ENCODE results near the gene CCDC192. TPM values are rescaled to one million over a fixed set of nuclear protein-coding genes. Genes with fewer than 3 reads are reported as not detected.
A peak's percentile ranks its signal among the peaks of the same experiment; 100 is the strongest.

Gene CCDC192
- total RNA-seq, 2 donors from 2014 or later = not detected

GRCh38 chr5:127830829-127831598, 127.8 kb downstream of the CCDC192 start:
- DNase-seq = no peak

GRCh38 chr5:127832067-127832466, 128.9 kb downstream of the CCDC192 start:
- no peak overlapping the region for H3K4me3 ChIP-seq
- intact Hi-C loops (cut with DNase I) = no loop called here
- ATAC-seq (no peak), DNase-seq (no peak)
- no peaks in the 10 kb centered on the region for H3K27me3 ChIP-seq
- no peaks in the 10 kb centered on the region for H3K9me3 ChIP-seq
- no peak for TF ChIP-seq CTCF (IDR thresholded peaks at IDR 0.05)
- TF ChIP-seq POLR2A (IDR thresholded peaks at IDR 0.05) = no peak
- H3K4me1 ChIP-seq = no peaks in the 10 kb centered on the region
- 82 to 86% methylated on average over 5 of the region's 5 CpGs for WGBS, 2 donors
- no peaks in the 10 kb centered on the region for H3K36me3 ChIP-seq (replicated peaks in 1 of 2; ENCODE audit: insufficient read depth in 1 of 2, low read depth in 2 of 2)
- no peak overlapping the region for H3K27ac ChIP-seq

More at GRCh38 chr5:127830829-127831598, 127.8 kb downstream of the CCDC192 start:
- intact Hi-C loops (cut with DNase I) = no loop called here
- TF ChIP-seq POLR2A (IDR thresholded peaks at IDR 0.05) (no peak), CTCF (IDR thresholded peaks at IDR 0.05) (no peak)
- no peak overlapping the region for H3K4me3 ChIP-seq
- no peaks in the 10 kb centered on the region for H3K4me1 ChIP-seq
- H3K9me3 ChIP-seq = no peaks in the 10 kb centered on the region
- WGBS, 2 donors = 81 to 85% methylated on average over 5 of the region's 5 CpGs
- H3K27ac ChIP-seq = no peak overlapping the region
- no peaks in the 10 kb centered on the region for H3K27me3 ChIP-seq
- no peak for ATAC-seq
- H3K36me3 ChIP-seq (replicated peaks in 1 of 2; ENCODE audit: insufficient read depth in 1 of 2, low read depth in 2 of 2) = no peaks in the 10 kb centered on the region

- intact Hi-C loops (cut with DNase I) = no loop called here
- ATAC-seq = no peak
These were observed 130.9 kb downstream of the CCDC192 start for GRCh38 chr5:127834094-127834531.

GRCh38 chr5:127834554-127834953, 131.4 kb downstream of the CCDC192 start:
- Histone ChIP-seq H3K4me1 (no peaks in the 10 kb centered on the region), H3K4me3 (no peak overlapping the region), H3K9me3 (no peaks in the 10 kb centered on the region), H3K27ac (no peak overlapping the region), H3K36me3 (replicated peaks in 1 of 2; ENCODE audit: insufficient read depth in 1 of 2, low read depth in 2 of 2) (no peaks in the 10 kb centered on the region), H3K27me3 (no peaks in the 10 kb centered on the region)
- DNase-seq = no peak
- TF ChIP-seq CTCF (IDR thresholded peaks at IDR 0.05) (no peak), POLR2A (IDR thresholded peaks at IDR 0.05) (no peak)
- intact Hi-C loops (cut with DNase I) = no loop called here
- ATAC-seq = no peak
- WGBS, 2 donors = 69 to 70% methylated on average over 5 of the region's 5 CpGs

More at GRCh38 chr5:127834094-127834531, 130.9 kb downstream of the CCDC192 start:
- 18 to 31% methylated on average over 2 of the region's 2 CpGs for WGBS, 2 donors
- no peaks in the 10 kb centered on the region for H3K4me1 ChIP-seq
- DNase-seq = no peak
- TF ChIP-seq POLR2A (IDR thresholded peaks at IDR 0.05) (no peak), CTCF (IDR thresholded peaks at IDR 0.05) (no peak)
- no peak overlapping the region for H3K4me3 ChIP-seq
- H3K36me3 ChIP-seq (replicated peaks in 1 of 2; ENCODE audit: insufficient read depth in 1 of 2, low read depth in 2 of 2) = no peaks in the 10 kb centered on the region
- H3K9me3 ChIP-seq = no peaks in the 10 kb centered on the region
- H3K27ac ChIP-seq = no peak overlapping the region
- no peaks in the 10 kb centered on the region for H3K27me3 ChIP-seq

- ATAC-seq (no peak), DNase-seq (peak in 1 of 4 donors; percentile 3)
- H3K36me3 ChIP-seq (replicated peaks in 1 of 2; ENCODE audit: insufficient read depth in 1 of 2, low read depth in 2 of 2) = no peaks in the 10 kb centered on the region
- H3K4me3 ChIP-seq = no peak overlapping the region
- H3K9me3 ChIP-seq = no peaks in the 10 kb centered on the region
- H3K27me3 ChIP-seq = no peaks in the 10 kb centered on the region
- WGBS, 2 donors = 75 to 88% methylated on average over 3 of the region's 3 CpGs
- H3K27ac ChIP-seq = no peak overlapping the region
- H3K4me1 ChIP-seq = no peaks in the 10 kb centered on the region
- intact Hi-C loops (cut with DNase I) = no loop called here
- TF ChIP-seq POLR2A (IDR thresholded peaks at IDR 0.05) (no peak), CTCF (IDR thresholded peaks at IDR 0.05) (no peak)
These were observed 135.5 kb downstream of the CCDC192 start for GRCh38 chr5:127838661-127839060.
